ENCODE results near the gene ARSD. TPM values are rescaled to one million over a fixed set of nuclear protein-coding genes. Genes with fewer than 3 reads are reported as not detected.

ARSD gene
- total RNA-seq, 1 experiment from 2014 or later, result 8.0 TPM

DNA sequence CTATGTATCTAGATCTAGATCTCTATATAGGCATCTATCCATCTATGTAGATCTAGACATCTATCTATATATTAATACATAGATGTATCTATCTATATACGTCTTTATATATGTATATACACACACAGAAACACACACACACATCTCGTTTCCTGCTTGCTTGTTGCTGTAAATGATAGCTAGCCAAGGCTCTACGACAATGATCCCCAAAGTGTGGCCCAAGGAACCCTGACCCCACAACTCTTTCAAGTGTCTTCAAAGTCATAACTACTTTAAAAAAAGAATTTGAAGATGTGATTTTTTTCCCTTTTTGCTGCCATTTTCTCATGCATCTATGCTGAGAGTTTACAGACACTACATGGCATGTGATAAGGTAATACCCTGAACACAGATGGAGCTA lies 71.6 kb downstream of the ARSD start:
- ATAC-seq (no peak), DNase-seq (ENCODE audit: low read depth, low spot score) (no peak)
- H3K9me3 ChIP-seq (ENCODE audit: control insufficient read depth in 1 of 2, insufficient read depth in 1 of 2, low read depth in 1 of 2, low read length in 2 of 2), result no peaks in the 10 kb centered on the region
- no peak overlapping the region for H2AFZ ChIP-seq (ENCODE audit: low read depth, low read length, poor library complexity, severe bottlenecking)
- no peaks in the 10 kb centered on the region for H4K20me1 ChIP-seq (ENCODE audit: insufficient read depth)
- ChIA-PET POLR2A (no interaction called here), RAD21 (ENCODE audit: low non-redundant PET in 1 of 2, low total read pairs in 2 of 2, uncharacterized antibody in 2 of 2, unreplicated experiment in 2 of 2) (no interaction called here), CTCF (no interaction called here)
- H3K4me3 ChIP-seq (replicated peaks in 1 of 2; ENCODE audit: low read depth in 1 of 2, low read length in 2 of 2), result no peak overlapping the region
- TF ChIP-seq YY1 (IDR thresholded peaks at IDR 0.05; ENCODE audit: extremely low read depth, insufficient replicate concordance, low read depth, low read length) (no peak), SRF (IDR thresholded peaks at IDR 0.05; ENCODE audit: low read depth) (no peak), SIN3A (IDR thresholded peaks at IDR 0.05; ENCODE audit: low read depth) (no peak), SP1 (IDR thresholded peaks at IDR 0.05; ENCODE audit: low read depth) (no peak)
- BruUV-seq (replicated peaks), result no TSS peak
- no peaks in the 10 kb centered on the region for H3K4me1 ChIP-seq (ENCODE audit: control insufficient read depth in 1 of 2, insufficient read depth in 2 of 2, low read length in 2 of 2)
- H3K9ac ChIP-seq (ENCODE audit: low read length), result no peak overlapping the region
- intact Hi-C loops (cut with micrococcal nuclease), result no loop called here
- H3K27ac ChIP-seq (ENCODE audit: low read depth, low read length), result no peak overlapping the region
- no peaks in the 10 kb centered on the region for H3K36me3 ChIP-seq (ENCODE audit: control insufficient read depth in 1 of 2, insufficient read depth in 2 of 2, low read length in 2 of 2)
- no peaks in the 10 kb centered on the region for H3K9me2 ChIP-seq (ENCODE audit: insufficient read depth)
- H3K27me3 ChIP-seq (ENCODE audit: insufficient read depth, low read length), result no peaks in the 10 kb centered on the region
- H3K79me2 ChIP-seq (ENCODE audit: insufficient read depth, low read length), result no peaks in the 10 kb centered on the region
- H3K4me2 ChIP-seq (ENCODE audit: low read length), result no peak overlapping the region

DNA sequence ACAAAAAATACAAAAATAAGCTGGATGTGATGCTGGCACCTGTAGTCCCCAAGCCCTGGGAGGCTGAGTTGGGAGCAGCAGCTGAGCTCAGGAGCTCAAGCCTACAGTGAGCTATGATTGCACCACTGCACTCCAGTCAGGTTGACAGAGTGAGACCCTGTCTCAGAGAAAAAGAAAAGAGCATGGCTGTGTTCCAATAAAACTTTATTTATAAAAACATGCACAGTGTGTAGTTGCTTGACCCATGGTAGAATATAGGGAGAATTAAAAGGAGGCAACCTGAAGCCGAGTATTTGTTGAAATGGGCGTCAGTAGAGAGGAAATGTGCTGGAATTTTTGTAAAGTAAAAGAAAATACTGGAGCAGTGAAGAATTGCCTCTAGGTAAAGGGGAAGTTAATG lies 73.4 kb downstream of the ARSD start:
- H3K27ac ChIP-seq (ENCODE audit: low read depth, low read length), result no peak overlapping the region
- no peaks in the 10 kb centered on the region for H3K9me2 ChIP-seq (ENCODE audit: insufficient read depth)
- H4K20me1 ChIP-seq (ENCODE audit: insufficient read depth), result no peaks in the 10 kb centered on the region
- H3K27me3 ChIP-seq (ENCODE audit: insufficient read depth, low read length), result no peaks in the 10 kb centered on the region
- no peak for ATAC-seq
- H3K4me3 ChIP-seq (replicated peaks in 1 of 2; ENCODE audit: low read depth in 1 of 2, low read length in 2 of 2), result no peak overlapping the region
- H3K36me3 ChIP-seq (ENCODE audit: control insufficient read depth in 1 of 2, insufficient read depth in 2 of 2, low read length in 2 of 2), result no peaks in the 10 kb centered on the region
- intact Hi-C loops (cut with micrococcal nuclease), result no loop called here
- no TSS peak for BruUV-seq (replicated peaks)
- H3K4me1 ChIP-seq (ENCODE audit: control insufficient read depth in 1 of 2, insufficient read depth in 2 of 2, low read length in 2 of 2), result no peaks in the 10 kb centered on the region
- H3K9ac ChIP-seq (ENCODE audit: low read length), result no peak overlapping the region
- H2AFZ ChIP-seq (ENCODE audit: low read depth, low read length, poor library complexity, severe bottlenecking), result no peak overlapping the region
- ChIA-PET RAD21 (ENCODE audit: low non-redundant PET in 1 of 2, low total read pairs in 2 of 2, uncharacterized antibody in 2 of 2, unreplicated experiment in 2 of 2) (no interaction called here), POLR2A (no interaction called here), CTCF (no interaction called here)
- no peak overlapping the region for H3K4me2 ChIP-seq (ENCODE audit: low read length)
- no peak for DNase-seq (ENCODE audit: low read depth, low spot score)
- no peaks in the 10 kb centered on the region for H3K79me2 ChIP-seq (ENCODE audit: insufficient read depth, low read length)
- no peaks in the 10 kb centered on the region for H3K9me3 ChIP-seq (ENCODE audit: control insufficient read depth in 1 of 2, insufficient read depth in 1 of 2, low read depth in 1 of 2, low read length in 2 of 2)
- TF ChIP-seq, protein P1, sequence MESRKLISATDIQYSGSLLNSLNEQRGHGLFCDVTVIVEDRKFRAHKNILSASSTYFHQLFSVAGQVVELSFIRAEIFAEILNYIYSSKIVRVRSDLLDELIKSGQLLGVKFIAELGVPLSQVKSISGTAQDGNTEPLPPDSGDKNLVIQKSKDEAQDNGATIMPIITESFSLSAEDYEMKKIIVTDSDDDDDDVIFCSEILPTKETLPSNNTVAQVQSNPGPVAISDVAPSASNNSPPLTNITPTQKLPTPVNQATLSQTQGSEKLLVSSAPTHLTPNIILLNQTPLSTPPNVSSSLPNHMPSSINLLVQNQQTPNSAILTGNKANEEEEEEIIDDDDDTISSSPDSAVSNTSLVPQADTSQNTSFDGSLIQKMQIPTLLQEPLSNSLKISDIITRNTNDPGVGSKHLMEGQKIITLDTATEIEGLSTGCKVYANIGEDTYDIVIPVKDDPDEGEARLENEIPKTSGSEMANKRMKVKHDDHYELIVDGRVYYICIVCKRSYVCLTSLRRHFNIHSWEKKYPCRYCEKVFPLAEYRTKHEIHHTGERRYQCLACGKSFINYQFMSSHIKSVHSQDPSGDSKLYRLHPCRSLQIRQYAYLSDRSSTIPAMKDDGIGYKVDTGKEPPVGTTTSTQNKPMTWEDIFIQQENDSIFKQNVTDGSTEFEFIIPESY (IDR thresholded peaks at IDR 0.05; ENCODE audit: extremely low read depth, insufficient replicate concordance, low read length), result no peak
- TF ChIP-seq EZH2 (IDR thresholded peaks at IDR 0.05) (no peak), POLR2AphosphoS5 (IDR thresholded peaks at IDR 0.05; ENCODE audit: low read depth, low read length) (no peak), ZFX (IDR thresholded peaks at IDR 0.05) (no peak)
- TF ChIP-seq, protein P2, sequence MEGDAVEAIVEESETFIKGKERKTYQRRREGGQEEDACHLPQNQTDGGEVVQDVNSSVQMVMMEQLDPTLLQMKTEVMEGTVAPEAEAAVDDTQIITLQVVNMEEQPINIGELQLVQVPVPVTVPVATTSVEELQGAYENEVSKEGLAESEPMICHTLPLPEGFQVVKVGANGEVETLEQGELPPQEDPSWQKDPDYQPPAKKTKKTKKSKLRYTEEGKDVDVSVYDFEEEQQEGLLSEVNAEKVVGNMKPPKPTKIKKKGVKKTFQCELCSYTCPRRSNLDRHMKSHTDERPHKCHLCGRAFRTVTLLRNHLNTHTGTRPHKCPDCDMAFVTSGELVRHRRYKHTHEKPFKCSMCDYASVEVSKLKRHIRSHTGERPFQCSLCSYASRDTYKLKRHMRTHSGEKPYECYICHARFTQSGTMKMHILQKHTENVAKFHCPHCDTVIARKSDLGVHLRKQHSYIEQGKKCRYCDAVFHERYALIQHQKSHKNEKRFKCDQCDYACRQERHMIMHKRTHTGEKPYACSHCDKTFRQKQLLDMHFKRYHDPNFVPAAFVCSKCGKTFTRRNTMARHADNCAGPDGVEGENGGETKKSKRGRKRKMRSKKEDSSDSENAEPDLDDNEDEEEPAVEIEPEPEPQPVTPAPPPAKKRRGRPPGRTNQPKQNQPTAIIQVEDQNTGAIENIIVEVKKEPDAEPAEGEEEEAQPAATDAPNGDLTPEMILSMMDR (IDR thresholded peaks at IDR 0.05 in 2 of 3, conservative IDR thresholded peaks at IDR 0.05 in 1 of 3; ENCODE audit: borderline replicate concordance in 1 of 3, insufficient read depth in 1 of 3, low read depth in 2 of 3, low read length in 2 of 3), result no peak
- TF ChIP-seq, protein P3, sequence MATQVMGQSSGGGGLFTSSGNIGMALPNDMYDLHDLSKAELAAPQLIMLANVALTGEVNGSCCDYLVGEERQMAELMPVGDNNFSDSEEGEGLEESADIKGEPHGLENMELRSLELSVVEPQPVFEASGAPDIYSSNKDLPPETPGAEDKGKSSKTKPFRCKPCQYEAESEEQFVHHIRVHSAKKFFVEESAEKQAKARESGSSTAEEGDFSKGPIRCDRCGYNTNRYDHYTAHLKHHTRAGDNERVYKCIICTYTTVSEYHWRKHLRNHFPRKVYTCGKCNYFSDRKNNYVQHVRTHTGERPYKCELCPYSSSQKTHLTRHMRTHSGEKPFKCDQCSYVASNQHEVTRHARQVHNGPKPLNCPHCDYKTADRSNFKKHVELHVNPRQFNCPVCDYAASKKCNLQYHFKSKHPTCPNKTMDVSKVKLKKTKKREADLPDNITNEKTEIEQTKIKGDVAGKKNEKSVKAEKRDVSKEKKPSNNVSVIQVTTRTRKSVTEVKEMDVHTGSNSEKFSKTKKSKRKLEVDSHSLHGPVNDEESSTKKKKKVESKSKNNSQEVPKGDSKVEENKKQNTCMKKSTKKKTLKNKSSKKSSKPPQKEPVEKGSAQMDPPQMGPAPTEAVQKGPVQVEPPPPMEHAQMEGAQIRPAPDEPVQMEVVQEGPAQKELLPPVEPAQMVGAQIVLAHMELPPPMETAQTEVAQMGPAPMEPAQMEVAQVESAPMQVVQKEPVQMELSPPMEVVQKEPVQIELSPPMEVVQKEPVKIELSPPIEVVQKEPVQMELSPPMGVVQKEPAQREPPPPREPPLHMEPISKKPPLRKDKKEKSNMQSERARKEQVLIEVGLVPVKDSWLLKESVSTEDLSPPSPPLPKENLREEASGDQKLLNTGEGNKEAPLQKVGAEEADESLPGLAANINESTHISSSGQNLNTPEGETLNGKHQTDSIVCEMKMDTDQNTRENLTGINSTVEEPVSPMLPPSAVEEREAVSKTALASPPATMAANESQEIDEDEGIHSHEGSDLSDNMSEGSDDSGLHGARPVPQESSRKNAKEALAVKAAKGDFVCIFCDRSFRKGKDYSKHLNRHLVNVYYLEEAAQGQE (IDR thresholded peaks at IDR 0.05; ENCODE audit: low read depth), result no peak

All from HCT116 (cell line).